Mesenchymal stem cell (in vitro differentiated cells and primary cell): ENCODE measurements around the gene AUTS2.
"Not testable (repeated sequence)": the region's sequence is repeated elsewhere in the genome, so short reads cannot be mapped to it uniquely, and the experiment has no call there.

ENCODE experiments used
- DNase-seq: peaks from one replicate; pipeline ENCODE4 v3.0.0-alpha.2; 2013
- H2AFZ ChIP-seq: one replicate; pipeline ENCODE4 v1.6.1; 2013; ENCODE audit warnings: low read depth, mild to moderate bottlenecking, control low read depth, inconsistent platforms, low read length, moderate library complexity
- H2AK5ac ChIP-seq: 2 replicates; pipeline ENCODE4 v1.6.1; 2013; ENCODE audit warnings: low read length, moderate library complexity, mild to moderate bottlenecking, inconsistent platforms; ENCODE audit not compliant: severe bottlenecking
- H2BK120ac ChIP-seq: one replicate; pipeline ENCODE4 v1.6.1; 2013; ENCODE audit warnings: low read depth, mild to moderate bottlenecking, inconsistent platforms, low read length, moderate library complexity
- H2BK12ac ChIP-seq, 2 experiments: one replicate each; pipeline ENCODE4 v1.6.1; 2013; ENCODE audit warnings: inconsistent platforms in 2 of 2, low read length in 2 of 2, mild to moderate bottlenecking in 2 of 2, moderate library complexity in 2 of 2, control low read depth in 1 of 2
- H2BK15ac ChIP-seq: one replicate; pipeline ENCODE4 v1.6.1; 2013; ENCODE audit warnings: mild to moderate bottlenecking, low read depth, inconsistent platforms; ENCODE audit not compliant: poor library complexity, severe bottlenecking
- H2BK5ac ChIP-seq: 2 replicates; pipeline ENCODE4 v1.6.1; 2013; ENCODE audit warnings: low read depth, mild to moderate bottlenecking, low read length, control low read depth, inconsistent platforms; ENCODE audit not compliant: poor library complexity, severe bottlenecking
- H3K14ac ChIP-seq, 2 experiments: one replicate each; pipeline ENCODE4 v1.6.1; 2013; ENCODE audit warnings: inconsistent platforms in 2 of 2, low read length in 2 of 2, control low read depth in 1 of 2, mild to moderate bottlenecking in 1 of 2, moderate library complexity in 1 of 2
- H3K18ac ChIP-seq, 2 experiments: one replicate each; pipeline ENCODE4 v1.6.1; 2013; ENCODE audit warnings: inconsistent platforms in 2 of 2, low read length in 2 of 2, control low read depth in 1 of 2, low read depth in 1 of 2, mild to moderate bottlenecking in 1 of 2
- H3K23ac ChIP-seq, 2 experiments: one replicate each; pipeline ENCODE4 v1.6.1; 2013; ENCODE audit warnings: inconsistent platforms in 2 of 2, low read length in 2 of 2, mild to moderate bottlenecking in 2 of 2, moderate library complexity in 2 of 2, control low read depth in 1 of 2
- H3K27ac ChIP-seq: 2 replicates; pipeline ENCODE4 v1.5.1; 2013; ENCODE audit warnings: mild to moderate bottlenecking, moderate library complexity, low read length, control low read depth, inconsistent platforms; ENCODE audit not compliant: poor library complexity, severe bottlenecking
- H3K27me3 ChIP-seq, 2 experiments: 2 replicates each; pipeline versions ENCODE4 v1.6.1 to v1.7.0; 2013; ENCODE audit warnings: low read length in 2 of 2, mild to moderate bottlenecking in 2 of 2, moderate library complexity in 2 of 2, control low read depth in 1 of 2, inconsistent platforms in 1 of 2; ENCODE audit not compliant: control insufficient read depth in 1 of 2, insufficient read depth in 1 of 2
- H3K36me3 ChIP-seq, 2 experiments: 2 replicates each; pipeline versions ENCODE4 v1.6.1 to v1.7.0; 2013; ENCODE audit warnings: low read length in 2 of 2, control low read depth in 1 of 2, inconsistent platforms in 1 of 2, low read depth in 1 of 2, mild to moderate bottlenecking in 1 of 2; ENCODE audit not compliant: insufficient read depth in 2 of 2, control insufficient read depth in 1 of 2
- H3K4ac ChIP-seq, 2 experiments: one replicate each; pipeline ENCODE4 v1.6.1; 2013; ENCODE audit warnings: inconsistent platforms in 2 of 2, low read length in 2 of 2, mild to moderate bottlenecking in 2 of 2, moderate library complexity in 2 of 2, control low read depth in 1 of 2, low read depth in 1 of 2
- H3K4me1 ChIP-seq: 2 replicates; pipeline ENCODE4 v1.6.1; 2013; ENCODE audit warnings: low read depth, low read length, control low read depth; ENCODE audit not compliant: control insufficient read depth, insufficient read depth
- H3K4me2 ChIP-seq: 2 replicates; pipeline ENCODE4 v1.6.1; 2013; ENCODE audit warnings: low read length, mild to moderate bottlenecking, inconsistent platforms; ENCODE audit not compliant: poor library complexity, severe bottlenecking
- H3K4me3 ChIP-seq, 2 experiments: 2 replicates each; pipeline versions ENCODE4 v1.5.1 to v1.7.0; 2013; ENCODE audit warnings: low read length in 2 of 2, mild to moderate bottlenecking in 2 of 2, control low read depth in 1 of 2, low read depth in 1 of 2; ENCODE audit not compliant: insufficient read depth in 1 of 2
- H3K79me1 ChIP-seq: replicated peaks from 2 replicates; pipeline ENCODE4 v1.6.1; 2013; ENCODE audit warnings: mild to moderate bottlenecking, control low read depth, low read length, inconsistent platforms; ENCODE audit not compliant: poor library complexity, severe bottlenecking
- H3K9ac ChIP-seq: 2 replicates; pipeline ENCODE4 v1.7.0; 2013; ENCODE audit warnings: mild to moderate bottlenecking, low read length, moderate library complexity
- H3K9me3 ChIP-seq: 2 replicates; pipeline ENCODE4 v1.7.0; 2013; ENCODE audit warnings: mild to moderate bottlenecking, low read length; ENCODE audit not compliant: control insufficient read depth
- H4K8ac ChIP-seq: one replicate; pipeline ENCODE4 v1.6.1; 2013; ENCODE audit warnings: inconsistent platforms, mild to moderate bottlenecking, low read length, moderate library complexity
- H4K91ac ChIP-seq: one replicate; pipeline ENCODE4 v1.6.1; 2013; ENCODE audit warnings: mild to moderate bottlenecking, low read length, inconsistent platforms
- WGBS: methylation state at CpG from one replicate; pipeline ENCODE4 v1.1.7; 2013; ENCODE audit warnings: mixed read lengths; 5-methylcytosine and 5-hydroxymethylcytosine counted together

AUTS2 gene

GRCh38 chr7:69786130-69786529 is 187.9 kb downstream of the AUTS2 start:
- not testable (repeated sequence) for H3K36me3 ChIP-seq, H2BK12ac ChIP-seq, H3K9ac ChIP-seq, H2BK120ac ChIP-seq, H3K4me3 ChIP-seq, H4K8ac ChIP-seq, H2AK5ac ChIP-seq, DNase-seq, H2BK15ac ChIP-seq, H3K27ac ChIP-seq, H2BK5ac ChIP-seq, H3K4me1 ChIP-seq, H3K18ac ChIP-seq, H4K91ac ChIP-seq, H3K27me3 ChIP-seq, H2AFZ ChIP-seq, H3K4me2 ChIP-seq, H3K9me3 ChIP-seq, H3K14ac ChIP-seq, H3K4ac ChIP-seq, H3K23ac ChIP-seq
- H3K79me1 ChIP-seq: peaks cover 41% of the 10 kb centered on the region
- whole genome bisulfite sequencing: 95% methylated on average over 6 of the region's 6 CpGs

- no peak overlapping the region for H3K4ac ChIP-seq
- no peak overlapping the region for H2BK12ac ChIP-seq
- no peak overlapping the region for H4K8ac ChIP-seq
- no peaks in the 10 kb centered on the region for H3K27me3 ChIP-seq
- no peak overlapping the region for H2AK5ac ChIP-seq
- no peak overlapping the region for H3K27ac ChIP-seq
- H3K79me1 ChIP-seq: peaks cover 36% of the 10 kb centered on the region
- H3K36me3 ChIP-seq: no peaks in the 10 kb centered on the region
- WGBS: 55% methylated on average over 1 of the region's 3 CpGs
- H2AFZ ChIP-seq: no peak overlapping the region
- no peak overlapping the region for H3K14ac ChIP-seq
- no peak for DNase-seq
- no peak overlapping the region for H3K4me3 ChIP-seq
- no peak overlapping the region for H2BK5ac ChIP-seq
- H3K4me2 ChIP-seq: no peak overlapping the region
- no peak overlapping the region for H2BK15ac ChIP-seq
- H3K9me3 ChIP-seq: no peaks in the 10 kb centered on the region
- no peak overlapping the region for H3K9ac ChIP-seq
- H2BK120ac ChIP-seq: no peak overlapping the region
- H3K18ac ChIP-seq: no peak overlapping the region
- H4K91ac ChIP-seq: no peak overlapping the region
- H3K23ac ChIP-seq: no peak overlapping the region
- no peaks in the 10 kb centered on the region for H3K4me1 ChIP-seq
Measured at GRCh38 chr7:69786730-69787395, 188.6 kb downstream of the AUTS2 start.

- Histone ChIP-seq H2BK120ac (no peak overlapping the region), H3K79me1 (peaks cover 37% of the 10 kb centered on the region), H3K27ac (no peak overlapping the region), H4K8ac (no peak overlapping the region), H3K14ac (no peak overlapping the region), H2BK5ac (no peak overlapping the region), H3K4me1 (no peaks in the 10 kb centered on the region), H2AFZ (no peak overlapping the region), H3K4ac (no peak overlapping the region), H3K18ac (no peak overlapping the region), H3K27me3 (no peaks in the 10 kb centered on the region), H2AK5ac (no peak overlapping the region), H3K9ac (no peak overlapping the region), H3K36me3 (no peaks in the 10 kb centered on the region), H3K23ac (no peak overlapping the region), H2BK15ac (no peak overlapping the region), H2BK12ac (no peak overlapping the region), H4K91ac (no peak overlapping the region), H3K4me3 (no peak overlapping the region), H3K9me3 (no peaks in the 10 kb centered on the region), H3K4me2 (no peak overlapping the region)
- DNase-seq: no peak
- WGBS: 88% methylated on average over 2 of the region's 5 CpGs
Measured at GRCh38 chr7:69787736-69788431, 189.6 kb downstream of the AUTS2 start.

- H2BK15ac ChIP-seq: no peak overlapping the region
- 61% methylated on average over 2 of the region's 2 CpGs for WGBS
- H3K14ac ChIP-seq: no peak overlapping the region
- no peaks in the 10 kb centered on the region for H3K36me3 ChIP-seq
- H3K4me3 ChIP-seq: no peak overlapping the region
- H3K4me1 ChIP-seq: no peaks in the 10 kb centered on the region
- no peaks in the 10 kb centered on the region for H3K9me3 ChIP-seq
- no peak overlapping the region for H4K91ac ChIP-seq
- no peak overlapping the region for H3K18ac ChIP-seq
- no peak overlapping the region for H2AFZ ChIP-seq
- H3K4me2 ChIP-seq: no peak overlapping the region
- no peaks in the 10 kb centered on the region for H3K27me3 ChIP-seq
- H2BK120ac ChIP-seq: no peak overlapping the region
- no peak overlapping the region for H3K4ac ChIP-seq
- peaks cover 37% of the 10 kb centered on the region for H3K79me1 ChIP-seq
- H2BK5ac ChIP-seq: no peak overlapping the region
- H3K9ac ChIP-seq: no peak overlapping the region
- H4K8ac ChIP-seq: no peak overlapping the region
- H3K23ac ChIP-seq: no peak overlapping the region
- no peak for DNase-seq
- no peak overlapping the region for H2BK12ac ChIP-seq
- no peak overlapping the region for H3K27ac ChIP-seq
- no peak overlapping the region for H2AK5ac ChIP-seq
Measured at GRCh38 chr7:69789563-69789962, 191.3 kb downstream of the AUTS2 start.
